Panc1 (cell line): Measurements from ENCODE around the gene PPP1CA.

Experiments used
- CTCF ChIP-seq: fragments of 450-650 bp; IDR thresholded peaks from 2 replicates; pipeline ENCODE4 v1.5.1; 2017; ENCODE audit warnings: mild to moderate bottlenecking
- SIN3A ChIP-seq: IDR thresholded peaks from 2 replicates; pipeline ENCODE4 v1.6.1; 2012; ENCODE audit warnings: low read depth, mild to moderate bottlenecking, low read length, moderate library complexity, borderline replicate concordance; ENCODE audit not compliant: insufficient read depth

GRCh38 chr11:67371911-67372320, 29.7 kb downstream of the PPP1CA start:
- TF ChIP-seq CTCF = no peak
- TF ChIP-seq SIN3A = no peak
